Activated naive CD8-positive, alpha-beta T cell (primary cell): Measurements from ENCODE around the gene MGME1.
"Not testable (repeated sequence)": the region's sequence is repeated elsewhere in the genome, so short reads cannot be mapped to it uniquely, and the experiment has no call there.

Experiments used
- H3K27ac Mint-ChIP-seq: one replicate; pipeline ENCODE4 v1.8.0; 2021; ENCODE audit warnings: mixed read lengths
- H3K27me3 Mint-ChIP-seq: one replicate; pipeline ENCODE4 v1.8.0; 2021; ENCODE audit warnings: mixed read lengths
- H3K36me3 Mint-ChIP-seq: one replicate; pipeline ENCODE4 v1.8.0; 2021; ENCODE audit warnings: mixed read lengths
- H3K4me1 Mint-ChIP-seq: one replicate; pipeline ENCODE4 v1.8.0; 2021; ENCODE audit warnings: low read depth, mixed read lengths
- H3K4me3 Mint-ChIP-seq: one replicate; pipeline ENCODE4 v1.8.0; 2021; ENCODE audit warnings: mild to moderate bottlenecking, mixed read lengths
- H3K9me3 Mint-ChIP-seq: one replicate; pipeline ENCODE4 v1.8.0; 2021; ENCODE audit warnings: low read depth, mixed read lengths

MGME1 gene

GRCh38 chr20:18007534-18008292 lies 38.9 kb downstream of the MGME1 start:
- H3K4me1 Mint-ChIP-seq, result no peaks in the 10 kb centered on the region

GRCh38 chr20:18009116-18009515 lies 40.3 kb downstream of the MGME1 start:
- Mint-ChIP-seq H3K27me3 (no peaks in the 10 kb centered on the region), H3K9me3 (no peaks in the 10 kb centered on the region), H3K36me3 (no peaks in the 10 kb centered on the region), H3K27ac (no peak overlapping the region), H3K4me3 (no peak overlapping the region), H3K4me1 (no peaks in the 10 kb centered on the region)

More at GRCh38 chr20:18007534-18008292, 38.9 kb downstream of the MGME1 start:
- no peaks in the 10 kb centered on the region for H3K9me3 Mint-ChIP-seq
- no peak overlapping the region for H3K4me3 Mint-ChIP-seq
- H3K27me3 Mint-ChIP-seq, result no peaks in the 10 kb centered on the region
- no peak overlapping the region for H3K27ac Mint-ChIP-seq
- no peaks in the 10 kb centered on the region for H3K36me3 Mint-ChIP-seq

- Mint-ChIP-seq H3K4me3 (no peak overlapping the region), H3K9me3 (no peaks in the 10 kb centered on the region), H3K4me1 (no peaks in the 10 kb centered on the region), H3K27ac (no peak overlapping the region), H3K36me3 (no peaks in the 10 kb centered on the region), H3K27me3 (no peaks in the 10 kb centered on the region)
Measured at GRCh38 chr20:18011482-18011881, 42.7 kb downstream of the MGME1 start.

DNA sequence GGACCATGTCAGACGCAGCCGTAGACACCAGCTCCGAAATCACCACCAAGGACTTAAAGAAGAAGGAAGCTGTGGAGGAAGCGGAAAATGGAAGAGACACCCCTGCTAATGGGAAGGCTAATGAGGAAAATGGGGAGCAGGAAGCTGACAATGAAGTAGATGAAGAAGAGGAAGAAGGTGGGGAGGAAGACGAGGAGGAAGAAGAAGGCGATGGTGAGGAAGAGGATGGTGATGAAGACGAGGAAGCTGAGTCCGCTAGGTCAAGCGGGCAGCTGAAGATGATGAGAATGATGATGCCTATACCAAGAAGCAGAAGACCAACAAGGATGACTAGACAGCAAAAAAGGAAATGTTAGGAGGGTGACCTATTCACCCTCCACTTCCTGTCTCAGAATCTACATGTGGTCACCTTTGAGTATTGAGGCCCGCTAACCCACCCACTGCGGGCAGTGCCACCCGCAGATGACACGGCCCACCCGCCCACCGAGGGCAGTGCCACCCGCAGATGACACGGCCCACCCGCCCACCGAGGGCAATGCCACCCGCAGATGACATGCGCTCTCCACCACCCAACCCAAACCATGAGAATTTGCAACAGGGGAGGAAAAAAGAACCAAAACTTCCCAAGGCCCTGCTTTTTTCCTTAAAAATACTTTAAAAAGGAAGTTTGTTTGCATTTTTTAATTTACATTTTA lies 43.3 kb downstream of the MGME1 start:
- Mint-ChIP-seq H3K36me3 (no peaks in the 10 kb centered on the region), H3K9me3 (no peaks in the 10 kb centered on the region), H3K27ac (no peak overlapping the region), H3K4me1 (no peaks in the 10 kb centered on the region), H3K4me3 (no peak overlapping the region), H3K27me3 (no peaks in the 10 kb centered on the region)

GRCh38 chr20:18012901-18013300 lies 44.1 kb downstream of the MGME1 start:
- Mint-ChIP-seq H3K4me1 (no peaks in the 10 kb centered on the region), H3K36me3 (no peaks in the 10 kb centered on the region), H3K27ac (no peak overlapping the region), H3K27me3 (no peaks in the 10 kb centered on the region), H3K9me3 (no peaks in the 10 kb centered on the region), H3K4me3 (no peak overlapping the region)

- Mint-ChIP-seq H3K4me1 (no peaks in the 10 kb centered on the region), H3K27me3 (no peaks in the 10 kb centered on the region), H3K36me3 (no peaks in the 10 kb centered on the region), H3K27ac (no peak overlapping the region), H3K9me3 (no peaks in the 10 kb centered on the region), H3K4me3 (no peak overlapping the region)
Measured at GRCh38 chr20:18014411-18014810, 45.6 kb downstream of the MGME1 start.

DNA sequence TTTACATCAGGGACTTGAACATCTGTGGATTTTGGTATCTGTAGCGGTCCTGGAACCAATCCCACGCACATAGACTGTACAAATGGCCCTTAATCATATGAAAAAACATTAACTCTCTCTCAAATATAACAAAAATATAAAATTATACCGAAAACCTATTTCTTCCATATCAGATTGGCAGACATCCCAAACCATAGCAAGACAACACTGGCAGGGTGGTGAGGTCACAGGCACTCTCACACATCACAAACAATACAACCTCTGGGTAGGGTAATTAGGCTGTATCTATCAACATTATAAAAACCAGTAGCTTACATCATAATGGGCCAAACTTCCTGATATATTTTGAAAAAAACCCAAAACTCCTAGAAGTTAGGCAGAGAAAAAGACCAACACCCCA lies 48.0 kb downstream of the MGME1 start:
- Mint-ChIP-seq H3K27me3 (peaks cover 2% of the 10 kb centered on the region), H3K4me3 (no peak overlapping the region), H3K9me3 (no peaks in the 10 kb centered on the region), H3K4me1 (no peaks in the 10 kb centered on the region), H3K36me3 (no peaks in the 10 kb centered on the region), H3K27ac (no peak overlapping the region)

GRCh38 chr20:18018100-18018499 lies 49.3 kb downstream of the MGME1 start:
- Mint-ChIP-seq H3K27ac (no peak overlapping the region), H3K4me1 (no peaks in the 10 kb centered on the region), H3K9me3 (no peaks in the 10 kb centered on the region), H3K4me3 (no peak overlapping the region), H3K36me3 (no peaks in the 10 kb centered on the region), H3K27me3 (peaks cover 2% of the 10 kb centered on the region)

DNA sequence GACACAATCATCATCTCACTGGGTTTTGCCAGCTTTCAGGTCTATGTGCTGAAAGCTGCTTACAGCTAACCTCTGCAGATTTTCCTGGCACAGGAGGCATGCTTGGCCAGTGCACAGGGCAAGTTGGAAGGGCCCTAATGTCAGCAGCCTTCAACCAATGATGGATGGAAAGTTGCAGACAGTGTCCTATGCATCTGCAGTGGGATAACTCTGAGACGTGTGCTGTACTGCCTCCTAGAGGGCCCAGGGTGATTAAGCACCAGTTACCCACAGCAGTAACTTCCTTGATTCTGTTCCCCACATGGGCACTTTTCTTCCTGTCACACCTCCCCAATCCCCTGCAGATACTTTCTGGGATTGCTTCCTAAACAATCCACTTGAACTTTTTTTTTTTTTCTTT lies 50.2 kb downstream of the MGME1 start:
- H3K36me3 Mint-ChIP-seq, result no peaks in the 10 kb centered on the region
- no peak overlapping the region for H3K4me3 Mint-ChIP-seq
- H3K27ac Mint-ChIP-seq, result no peak overlapping the region
- no peaks in the 10 kb centered on the region for H3K9me3 Mint-ChIP-seq
- H3K4me1 Mint-ChIP-seq, result no peaks in the 10 kb centered on the region
- H3K27me3 Mint-ChIP-seq, result peaks cover 2% of the 10 kb centered on the region

GRCh38 chr20:18020931-18021330 lies 52.1 kb downstream of the MGME1 start:
- no peaks in the 10 kb centered on the region for H3K4me1 Mint-ChIP-seq
- no peak overlapping the region for H3K27ac Mint-ChIP-seq

GRCh38 chr20:18024606-18025127 lies 55.8 kb downstream of the MGME1 start:
- Mint-ChIP-seq H3K27me3 (peaks cover 4% of the 10 kb centered on the region), H3K36me3 (no peaks in the 10 kb centered on the region), H3K9me3 (no peaks in the 10 kb centered on the region), H3K4me3 (no peak overlapping the region), H3K4me1 (no peaks in the 10 kb centered on the region), H3K27ac (no peak overlapping the region)

More at GRCh38 chr20:18020931-18021330, 52.1 kb downstream of the MGME1 start:
- H3K27me3 Mint-ChIP-seq, result peaks cover 3% of the 10 kb centered on the region
- H3K9me3 Mint-ChIP-seq, result no peaks in the 10 kb centered on the region
- no peaks in the 10 kb centered on the region for H3K36me3 Mint-ChIP-seq
- H3K4me3 Mint-ChIP-seq, result no peak overlapping the region

GRCh38 chr20:18027011-18027410 lies 58.2 kb downstream of the MGME1 start:
- not testable (repeated sequence) for H3K27me3 Mint-ChIP-seq, H3K9me3 Mint-ChIP-seq, H3K4me1 Mint-ChIP-seq, H3K27ac Mint-ChIP-seq, H3K36me3 Mint-ChIP-seq, H3K4me3 Mint-ChIP-seq

DNA sequence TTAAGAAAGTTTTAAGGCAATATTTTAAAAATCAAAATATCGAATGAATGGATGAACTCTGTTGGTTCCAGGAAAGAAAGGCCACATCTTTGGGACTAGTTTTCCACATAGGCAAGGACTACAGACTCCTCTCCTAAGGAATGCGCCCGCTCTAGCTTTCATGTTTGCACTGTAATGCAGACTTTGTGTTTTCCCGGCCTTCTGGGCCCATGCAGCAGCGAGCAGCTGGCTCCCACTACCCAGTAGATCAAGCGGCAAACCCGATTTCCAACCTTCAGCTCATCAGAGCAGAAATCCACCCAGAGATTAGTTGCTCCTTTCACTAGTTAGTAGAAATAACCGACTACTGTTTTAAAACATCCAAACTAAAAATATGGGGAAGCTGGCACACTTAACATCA lies 61.2 kb downstream of the MGME1 start:
- Mint-ChIP-seq H3K4me3 (no peak overlapping the region), H3K4me1 (no peaks in the 10 kb centered on the region), H3K36me3 (no peaks in the 10 kb centered on the region), H3K27ac (no peak overlapping the region), H3K9me3 (no peaks in the 10 kb centered on the region), H3K27me3 (peaks cover 6% of the 10 kb centered on the region)

GRCh38 chr20:18031050-18031449 lies 62.2 kb downstream of the MGME1 start:
- H3K4me3 Mint-ChIP-seq, result no peak overlapping the region
- H3K4me1 Mint-ChIP-seq, result no peaks in the 10 kb centered on the region
- peaks cover 4% of the 10 kb centered on the region for H3K27me3 Mint-ChIP-seq
- no peaks in the 10 kb centered on the region for H3K9me3 Mint-ChIP-seq
- H3K27ac Mint-ChIP-seq, result no peak overlapping the region
- H3K36me3 Mint-ChIP-seq, result no peaks in the 10 kb centered on the region

GRCh38 chr20:18031888-18032509 lies 63.2 kb downstream of the MGME1 start:
- no peaks in the 10 kb centered on the region for H3K36me3 Mint-ChIP-seq
- no peaks in the 10 kb centered on the region for H3K4me1 Mint-ChIP-seq

More at GRCh38 chr20:18031888-18032509, 63.2 kb downstream of the MGME1 start:
- no peaks in the 10 kb centered on the region for H3K9me3 Mint-ChIP-seq
- H3K4me3 Mint-ChIP-seq, result no peak overlapping the region
- no peak overlapping the region for H3K27ac Mint-ChIP-seq
- H3K27me3 Mint-ChIP-seq, result peaks cover 4% of the 10 kb centered on the region
